ENCODE measurements around the gene ZNF398. TPM values are rescaled to one million over a fixed set of nuclear protein-coding genes. Genes with fewer than 3 reads are reported as not detected.

ZNF398 gene
- total RNA-seq, 1 donor from 2014 or later = 5.0 TPM

DNA sequence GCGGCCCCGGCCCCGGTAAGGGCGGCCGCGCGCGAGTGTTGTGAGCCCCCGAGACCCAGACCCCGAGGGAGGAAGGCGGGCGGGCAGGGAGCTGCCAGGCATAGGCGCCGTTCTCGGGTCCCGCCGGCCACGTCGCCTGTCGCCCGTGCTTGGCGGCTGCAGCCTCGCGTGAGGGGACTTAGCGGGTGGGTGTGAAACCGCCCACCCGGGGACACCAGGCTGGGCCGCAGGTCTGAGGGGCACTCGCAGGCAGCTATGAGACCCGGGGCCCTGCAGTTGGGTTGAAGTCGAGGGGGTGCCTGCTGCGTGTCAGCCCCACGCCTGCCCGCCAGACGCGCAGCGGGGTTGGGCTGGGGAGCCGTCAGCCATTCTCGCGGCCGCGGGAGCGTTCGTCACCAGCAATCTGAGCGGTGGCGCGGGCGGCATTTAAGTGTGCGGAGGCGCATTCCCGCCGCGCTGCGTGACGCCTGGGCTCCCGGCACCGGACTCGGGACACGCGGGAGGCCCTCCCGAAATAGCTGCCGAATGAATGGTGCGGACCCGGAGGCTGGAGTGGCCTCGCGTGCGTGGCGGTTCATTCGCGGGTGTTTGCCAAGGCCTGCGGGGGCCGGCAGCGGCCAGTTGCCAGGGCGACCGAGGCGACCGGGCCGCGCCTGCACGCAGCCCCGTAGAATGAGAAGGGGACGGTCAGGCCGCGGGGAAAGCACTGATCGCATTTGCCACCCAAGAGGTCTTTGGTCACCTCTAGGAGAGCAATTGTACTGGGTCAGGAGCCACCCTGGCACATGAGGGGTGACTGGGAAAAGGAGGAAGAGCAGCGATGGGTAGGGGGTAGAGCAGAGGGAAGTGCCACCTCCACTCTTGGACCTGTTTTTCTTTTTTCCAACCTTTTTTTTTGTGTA lies 750 bp downstream of the ZNF398 start:
- DNase-seq (ENCODE audit: low read depth in 2 of 2) = peak in 1 of 2 donors; percentile 76

GRCh38 chr7:149150981-149151380 lies 3.7 kb downstream of the ZNF398 start:
- DNase-seq (ENCODE audit: low read depth in 2 of 2) = no peak

DNA sequence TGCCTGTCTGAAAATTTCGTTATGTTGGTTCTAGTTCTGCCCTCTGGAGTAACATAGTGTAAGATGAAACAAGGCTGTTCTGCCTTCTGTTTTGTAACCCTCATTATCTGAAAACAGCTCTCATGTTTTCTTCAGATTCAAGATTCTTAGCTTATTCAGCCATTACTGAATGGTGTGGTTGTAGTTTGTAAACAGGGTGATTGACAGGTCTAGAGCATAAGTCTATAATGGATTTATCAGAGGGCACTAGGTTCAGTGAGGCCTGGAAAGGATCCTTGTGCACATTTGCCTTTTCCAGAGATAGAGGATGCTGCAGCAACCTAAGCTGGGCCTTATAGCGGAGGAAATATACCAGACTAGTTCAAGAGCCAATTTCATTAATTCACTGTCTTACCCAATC lies 6.1 kb downstream of the ZNF398 start:
- no peak for DNase-seq (ENCODE audit: low read depth in 2 of 2)

DNA sequence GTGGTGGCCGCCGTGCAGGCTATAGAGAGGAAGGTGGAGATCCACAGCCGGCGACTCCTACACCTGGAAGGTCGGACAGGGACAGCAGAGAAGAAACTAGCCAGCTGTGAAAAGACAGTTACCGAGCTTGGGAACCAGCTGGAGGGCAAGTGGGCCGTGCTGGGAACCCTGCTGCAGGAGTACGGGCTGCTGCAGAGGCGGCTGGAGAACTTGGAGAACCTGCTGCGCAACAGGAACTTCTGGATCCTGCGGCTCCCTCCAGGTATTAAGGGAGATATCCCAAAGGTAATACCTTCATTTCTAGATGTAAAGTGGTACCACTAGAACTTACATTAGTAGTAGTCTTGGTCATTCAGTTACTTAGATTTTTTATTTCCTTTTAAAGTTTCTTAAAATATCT lies 6.8 kb downstream of the ZNF398 start:
- no peak for DNase-seq (ENCODE audit: low read depth in 2 of 2)

DNA sequence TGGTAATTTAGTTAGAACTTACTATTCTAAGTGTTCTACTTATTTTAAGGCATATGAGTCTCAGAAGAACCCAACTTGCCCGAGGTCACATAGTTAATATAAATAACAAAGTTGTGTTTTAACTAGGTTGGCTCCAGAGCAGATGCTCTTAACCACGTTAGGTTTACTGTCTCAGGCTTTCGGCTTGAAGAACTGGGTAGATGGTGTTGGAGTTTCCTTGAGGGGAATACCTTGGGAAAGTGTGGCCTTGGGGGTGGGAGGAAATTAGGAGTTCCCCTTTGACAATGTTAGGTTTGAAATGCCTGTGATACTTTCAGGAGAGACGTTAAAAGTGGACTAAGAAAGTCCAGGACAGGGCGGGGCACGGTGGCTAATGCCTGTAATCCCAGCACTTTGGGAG lies 9.6 kb downstream of the ZNF398 start:
- DNase-seq (ENCODE audit: low read depth in 2 of 2) = no peak

- DNase-seq (ENCODE audit: low read depth in 2 of 2) = no peak
Observed at GRCh38 chr7:149161241-149161848, 14.1 kb downstream of the ZNF398 start.

- no peak for DNase-seq (ENCODE audit: low read depth in 2 of 2)
Observed at GRCh38 chr7:149166142-149166541, 18.9 kb downstream of the ZNF398 start.

DNA sequence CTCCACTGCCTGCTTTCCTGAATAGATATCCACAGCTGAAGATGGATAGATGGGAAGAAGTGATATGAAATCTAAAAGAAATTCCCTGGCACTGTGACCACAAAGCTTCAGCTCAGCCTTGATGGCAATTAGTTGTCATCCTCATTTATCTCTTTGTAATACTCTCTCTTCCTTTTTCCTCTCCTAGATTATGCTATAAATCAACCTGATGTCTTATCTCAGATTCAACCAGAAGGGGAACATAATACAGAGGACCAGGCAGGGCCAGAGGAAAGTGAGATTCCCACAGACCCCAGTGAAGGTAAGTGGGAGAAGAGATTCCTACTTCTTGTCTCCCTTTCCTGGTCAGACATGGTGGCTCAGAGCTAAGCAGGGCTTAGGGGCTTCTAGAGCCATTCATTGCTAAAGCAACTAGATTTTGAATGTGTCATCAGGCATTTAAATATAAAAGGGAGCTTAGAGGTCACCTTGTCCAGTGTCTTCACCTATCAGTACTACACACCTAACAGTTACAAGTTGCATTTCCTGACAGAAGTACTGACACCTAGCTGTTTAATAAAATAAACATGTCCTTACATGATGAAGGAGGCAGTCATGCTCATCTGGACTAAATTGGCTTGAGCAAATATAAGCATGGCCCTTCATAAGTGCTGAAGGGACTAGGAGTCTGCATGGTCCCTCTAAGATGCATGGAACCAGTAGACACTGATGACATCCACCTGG lies 19.5 kb downstream of the ZNF398 start:
- DNase-seq (ENCODE audit: low read depth in 2 of 2) = no peak

DNA sequence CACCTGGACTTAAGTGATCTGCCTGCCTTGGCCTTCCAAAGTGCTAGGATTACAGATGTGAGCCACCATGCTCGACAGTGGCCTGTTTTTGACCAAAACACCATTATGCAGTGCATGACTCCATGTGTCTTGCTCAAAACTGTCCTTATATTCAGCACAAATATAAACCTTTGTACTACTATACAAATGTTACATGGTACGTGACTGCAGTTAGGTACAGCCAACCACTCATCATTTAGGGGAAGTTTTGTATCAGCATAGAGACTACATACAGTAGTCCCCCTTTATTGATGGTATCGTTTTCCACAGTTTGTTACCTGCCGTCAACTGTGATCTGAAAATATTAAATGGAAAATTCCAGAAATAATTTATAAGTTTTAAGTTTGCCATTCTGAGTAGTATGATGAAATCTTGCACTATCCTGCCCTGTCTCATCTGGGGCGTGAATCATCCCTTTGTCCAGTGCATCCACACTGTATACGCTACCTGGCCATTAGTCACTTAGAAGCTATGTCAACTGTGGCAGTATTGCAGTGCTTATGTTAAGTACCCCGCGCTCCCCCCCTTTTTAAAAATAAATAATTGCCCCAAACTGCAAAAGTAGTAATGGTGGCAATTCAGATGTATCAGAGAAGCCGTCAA lies 24.8 kb downstream of the ZNF398 start:
- DNase-seq (ENCODE audit: low read depth in 2 of 2) = peak in 1 of 2 donors; percentile 51

DNA sequence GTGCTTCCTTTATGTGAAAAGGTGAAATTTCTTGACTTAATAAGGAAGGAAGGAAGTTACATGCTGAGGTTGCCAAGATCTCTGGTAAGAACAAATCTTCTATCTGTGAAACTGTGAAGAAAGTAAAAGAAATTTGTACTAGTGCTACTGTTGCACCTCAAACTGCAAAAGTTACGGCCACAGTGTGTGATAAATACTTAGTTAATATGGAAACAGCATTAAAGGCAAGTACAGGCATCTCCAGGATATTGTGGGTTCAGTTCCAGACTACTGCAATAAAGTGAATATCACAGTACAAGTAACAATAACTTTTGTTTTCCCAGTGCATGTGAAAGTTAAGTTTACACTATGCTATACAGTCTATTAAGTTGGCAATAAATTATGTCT lies 25.3 kb downstream of the ZNF398 start:
- DNase-seq (ENCODE audit: low read depth in 2 of 2) = no peak

- no peak for DNase-seq (ENCODE audit: low read depth in 2 of 2)
Observed at GRCh38 chr7:149175150-149175549, 27.9 kb downstream of the ZNF398 start.

- DNase-seq (ENCODE audit: low read depth in 2 of 2) = no peak
Observed at GRCh38 chr7:149179241-149179640, 32.0 kb downstream of the ZNF398 start.

- peak in 1 of 2 donors; percentile 16 for DNase-seq (ENCODE audit: low read depth in 2 of 2)
Observed at GRCh38 chr7:149180722-149181449, 33.6 kb downstream of the ZNF398 start.

DNA sequence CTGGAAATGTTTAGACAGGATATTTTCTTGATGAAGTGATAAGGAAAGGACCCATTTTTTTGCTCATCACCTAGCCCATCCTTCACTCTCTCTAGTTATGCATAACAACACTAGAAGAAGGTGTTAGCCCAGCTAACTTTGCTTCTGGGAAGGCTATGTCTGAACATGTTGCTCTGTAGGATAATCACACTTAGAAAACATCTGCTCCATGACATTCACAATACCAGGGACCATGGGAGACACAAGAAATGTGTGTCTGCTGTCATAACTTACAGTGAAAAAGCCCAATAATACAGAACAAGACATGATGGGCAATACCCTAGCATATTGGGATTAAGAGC lies 34.2 kb downstream of the ZNF398 start:
- no peak for DNase-seq (ENCODE audit: low read depth in 2 of 2)

DNA sequence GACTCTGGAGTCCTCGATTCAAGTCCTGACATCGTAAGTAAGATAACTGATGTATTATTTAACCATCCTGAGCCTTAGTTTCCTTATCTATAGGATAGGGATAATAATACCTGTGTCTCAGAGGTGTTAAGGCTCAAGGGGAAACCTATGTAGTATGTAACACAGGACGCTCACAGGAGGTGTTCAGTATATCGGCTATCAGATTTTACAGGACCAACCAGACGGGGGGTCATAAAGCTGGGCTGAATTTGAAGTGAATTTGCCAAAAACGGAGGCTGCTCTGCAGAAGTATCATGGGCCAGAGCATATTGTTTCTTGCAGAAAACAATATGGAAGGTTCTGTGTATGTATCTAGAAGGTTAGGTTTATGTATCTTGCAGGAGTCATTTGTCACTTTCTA lies 37.0 kb downstream of the ZNF398 start:
- DNase-seq (ENCODE audit: low read depth in 2 of 2) = no peak

DNA sequence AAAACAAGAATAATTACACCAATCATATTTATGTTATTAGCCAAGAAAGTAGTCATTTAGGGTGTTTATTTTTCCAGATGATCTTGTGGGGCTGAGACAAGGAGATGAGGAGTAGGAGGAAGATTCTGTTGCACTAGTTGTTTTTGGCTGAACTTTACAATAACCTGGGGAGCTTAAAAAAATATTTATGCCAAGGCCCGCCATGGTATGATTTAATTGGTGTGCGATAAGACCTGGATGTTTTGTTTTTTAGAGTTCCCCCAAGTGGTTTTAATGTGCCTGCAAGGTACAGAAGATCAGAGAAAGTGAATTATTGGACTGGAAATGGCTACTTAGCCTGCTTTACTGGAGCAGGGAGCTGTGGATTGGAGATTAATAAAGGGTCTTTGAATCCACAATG lies 41.0 kb downstream of the ZNF398 start:
- DNase-seq (ENCODE audit: low read depth in 2 of 2) = no peak

GRCh38 chr7:149188637-149189259 lies 41.5 kb downstream of the ZNF398 start:
- no peak for DNase-seq (ENCODE audit: low read depth in 2 of 2)

DNA sequence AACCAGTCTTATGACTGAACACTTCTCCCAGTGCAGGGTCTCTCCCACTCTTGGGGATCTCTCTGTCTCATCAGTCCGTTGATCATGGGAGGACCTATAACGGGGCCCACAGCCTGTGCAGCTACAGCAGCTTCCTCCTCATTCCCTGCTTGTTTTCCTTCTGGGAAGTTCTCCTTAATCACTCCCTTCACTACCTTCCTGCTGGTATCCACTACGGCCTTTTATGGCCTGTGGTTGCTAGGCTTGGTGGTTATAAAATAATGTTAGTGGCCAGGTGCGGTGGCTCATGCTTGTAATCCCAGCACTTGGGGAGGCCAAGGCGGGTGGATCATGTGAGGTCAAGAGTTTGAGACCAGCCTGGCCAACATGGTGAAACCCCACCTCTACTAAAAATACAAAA lies 44.6 kb downstream of the ZNF398 start:
- DNase-seq (ENCODE audit: low read depth in 2 of 2) = no peak

GRCh38 chr7:149194799-149195179 lies 47.5 kb downstream of the ZNF398 start:
- no peak for DNase-seq (ENCODE audit: low read depth in 2 of 2)

DNA sequence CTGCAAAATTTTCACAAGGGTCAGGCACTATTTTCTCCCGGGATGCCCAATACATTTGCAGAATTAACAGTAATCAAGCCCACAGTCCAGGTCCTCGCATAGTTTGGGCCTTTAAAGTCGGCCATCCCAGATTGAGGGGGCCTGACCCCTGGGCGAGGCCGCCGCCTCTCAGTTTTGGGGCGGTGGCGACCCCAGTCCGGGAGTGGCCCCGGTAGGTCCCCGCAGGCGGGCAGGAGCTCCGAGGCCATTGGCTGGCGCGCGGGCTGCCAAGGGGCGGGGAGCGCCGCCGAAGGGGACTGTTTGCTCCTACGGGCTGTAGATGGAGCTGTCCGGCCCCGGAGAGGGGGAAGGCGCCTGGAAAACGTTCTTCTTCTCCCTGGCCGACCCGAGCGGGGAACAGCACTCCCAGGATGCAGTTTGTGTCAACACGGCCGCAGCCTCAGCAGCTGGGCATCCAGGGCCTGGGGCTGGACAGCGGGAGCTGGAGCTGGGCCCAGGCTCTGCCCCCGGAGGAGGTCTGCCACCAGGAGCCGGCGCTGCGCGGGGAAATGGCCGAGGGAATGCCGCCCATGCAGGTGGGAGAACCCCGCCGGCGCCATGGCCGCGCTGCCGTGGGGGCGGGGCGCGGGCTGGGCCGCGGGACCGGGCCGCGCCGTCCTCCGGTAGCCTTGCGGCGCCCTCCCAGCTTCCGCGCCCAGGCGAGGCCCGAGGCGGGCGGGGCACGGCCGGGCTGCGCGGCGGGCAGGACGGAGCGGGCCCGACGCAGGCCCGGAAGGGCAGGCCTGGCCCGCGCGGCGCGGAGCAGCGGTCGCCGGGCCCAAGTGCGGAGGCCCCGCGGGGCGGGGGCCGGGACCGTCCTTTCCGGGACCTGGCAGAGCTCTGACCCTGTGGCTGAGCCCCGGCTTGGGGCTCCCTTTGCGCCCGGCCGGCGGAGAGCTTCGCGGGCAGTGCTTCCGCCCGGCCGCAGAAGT lies 48.2 kb downstream of the ZNF398 start, which contains the start of gene ZNF282:
Gene ZNF282 (plus strand): TSS at position 367 of the 971 bp plus-strand sequence. CDS start 44 bp downstream, at position 411.
- peak; percentile 47 to 89 for DNase-seq (ENCODE audit: low read depth in 2 of 2)
